NCI-H1048 (cell line): ENCODE measurements around the gene CNTN4.
"Not testable (repeated sequence)": the region's sequence is repeated elsewhere in the genome, so short reads cannot be mapped to it uniquely, and the experiment has no call there.

Experiments used
- DNase-seq: peaks from one replicate; lab custom pipeline; 2025; lab: John Stamatoyannopoulos, UW

CNTN4 gene

GRCh38 chr3:2792432-2792831 is 693.8 kb downstream of the CNTN4 start:
- DNase-seq = no peak

DNA sequence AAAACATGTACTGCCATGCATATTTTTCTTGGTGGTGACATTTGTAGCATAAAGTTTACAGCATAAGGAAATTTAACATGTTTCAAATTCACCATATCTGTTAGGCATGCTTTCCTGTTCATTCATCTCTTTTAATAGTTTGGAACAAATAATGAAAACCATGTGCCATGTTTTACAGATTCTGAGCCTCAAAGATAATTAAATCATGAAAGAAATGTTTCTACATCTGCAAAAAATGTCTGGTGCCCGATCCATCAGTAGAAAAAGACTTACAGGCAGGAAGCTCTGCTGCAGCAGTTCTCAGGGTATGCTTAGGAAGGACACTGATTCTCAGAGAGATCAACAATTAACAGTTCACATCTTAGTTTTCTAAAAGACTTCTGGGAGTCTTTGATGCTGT is 695.3 kb downstream of the CNTN4 start:
- DNase-seq = no peak

DNA sequence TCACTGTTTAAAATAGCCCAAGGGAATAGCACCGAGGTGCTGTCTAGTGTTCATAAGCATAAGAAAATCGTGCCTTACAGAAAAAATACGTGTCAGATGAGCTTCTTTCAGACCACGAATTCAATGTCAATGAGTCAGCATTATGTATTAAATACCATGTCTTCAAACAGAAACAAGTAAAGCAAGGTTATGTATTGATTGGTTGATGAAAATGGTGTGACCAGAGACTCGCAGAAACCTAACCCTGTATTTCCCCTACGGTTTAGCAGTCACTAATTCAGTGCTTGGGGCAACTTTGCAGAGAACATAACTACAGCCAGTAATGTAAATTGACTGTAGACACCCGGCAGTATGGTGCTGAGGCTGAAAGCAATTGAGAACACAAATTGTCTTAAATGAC is 703.8 kb downstream of the CNTN4 start:
- no peak for DNase-seq

GRCh38 chr3:2807514-2807913 is 708.8 kb downstream of the CNTN4 start:
- no peak for DNase-seq

- no peak for DNase-seq
Measured at GRCh38 chr3:2810723-2811122, 712.1 kb downstream of the CNTN4 start.

DNA sequence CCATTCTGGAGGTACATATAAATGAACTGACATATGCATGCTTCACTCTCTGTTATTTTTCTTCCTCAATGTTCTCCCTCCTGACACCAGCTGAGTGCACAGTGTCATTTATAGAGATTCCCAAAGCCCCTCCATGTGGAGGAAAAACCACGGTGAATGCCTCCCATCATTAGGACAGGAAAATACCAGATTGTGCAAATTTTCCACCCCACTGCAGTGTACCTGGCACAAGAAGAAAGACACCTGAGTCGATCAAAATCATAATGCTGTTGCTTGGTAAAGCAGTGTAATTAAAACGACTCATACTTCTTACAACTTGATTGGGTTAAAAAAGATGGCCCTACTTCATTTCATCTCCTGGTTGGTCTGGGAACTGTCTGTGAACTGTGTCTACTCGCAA is 720.9 kb downstream of the CNTN4 start:
- no peak for DNase-seq

DNA sequence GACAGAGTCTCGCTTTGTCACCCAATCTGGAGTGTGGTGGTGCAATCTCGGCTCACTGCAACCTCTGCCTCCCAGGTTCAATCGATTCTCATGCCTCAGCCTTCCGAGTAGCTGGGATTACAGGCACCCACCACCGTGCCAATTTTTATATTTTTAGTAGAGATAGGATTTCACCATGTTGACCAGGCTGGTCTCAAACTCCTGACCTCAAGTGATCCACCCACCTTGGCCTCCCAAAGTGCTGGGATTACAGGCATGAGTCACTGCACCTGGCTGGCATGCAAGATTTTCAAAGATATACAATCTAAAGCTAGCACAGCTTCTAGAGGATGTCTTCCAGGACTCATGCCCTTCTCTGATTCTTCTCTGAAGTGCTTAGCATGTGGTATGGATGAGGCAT is 722.3 kb downstream of the CNTN4 start:
- DNase-seq = not testable (repeated sequence)

GRCh38 chr3:2822611-2823010 is 723.9 kb downstream of the CNTN4 start:
- DNase-seq = no peak

DNA sequence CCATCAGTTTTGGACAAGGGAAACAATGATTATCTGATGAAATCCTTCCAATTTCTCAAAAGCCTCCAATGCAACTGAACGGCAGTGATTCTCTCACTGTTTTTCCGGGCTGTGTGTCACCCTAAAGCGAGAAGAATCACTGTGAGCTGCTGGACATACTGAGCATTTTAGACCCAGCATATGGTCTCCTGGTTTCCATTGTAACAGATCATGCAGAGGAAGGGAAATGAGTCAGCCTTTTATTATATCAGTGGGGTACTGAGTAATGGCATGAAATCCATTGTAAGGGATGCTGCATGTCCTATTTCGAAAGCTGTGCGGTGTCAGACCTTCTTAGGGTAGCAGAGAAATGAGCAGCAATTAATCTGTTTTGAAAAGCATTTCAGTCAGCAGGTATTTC is 724.4 kb downstream of the CNTN4 start:
- no peak for DNase-seq

GRCh38 chr3:2823437-2824211 is 725.0 kb downstream of the CNTN4 start:
- DNase-seq = no peak

GRCh38 chr3:2826036-2826435 is 727.4 kb downstream of the CNTN4 start:
- DNase-seq = no peak

DNA sequence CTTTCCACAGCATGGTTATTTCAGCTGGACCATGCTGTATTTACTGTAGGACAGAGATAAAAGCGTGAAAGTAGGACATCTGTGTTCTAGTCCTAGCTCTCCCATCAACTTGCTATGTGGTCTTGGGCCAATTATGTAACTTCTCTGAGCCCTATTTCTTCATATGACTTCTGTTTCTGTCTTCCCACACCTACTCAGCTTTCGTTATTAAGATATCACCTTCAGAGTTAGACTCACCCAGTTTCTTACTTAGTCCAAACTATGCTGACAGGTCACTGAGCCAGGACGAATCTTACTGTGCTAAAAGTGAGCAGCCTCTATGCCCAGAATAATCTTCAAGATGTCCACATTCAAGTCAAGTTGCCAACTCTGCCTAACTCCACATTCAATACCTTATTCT is 727.8 kb downstream of the CNTN4 start:
- no peak for DNase-seq

GRCh38 chr3:2837239-2837638 is 738.6 kb downstream of the CNTN4 start:
- no peak for DNase-seq

DNA sequence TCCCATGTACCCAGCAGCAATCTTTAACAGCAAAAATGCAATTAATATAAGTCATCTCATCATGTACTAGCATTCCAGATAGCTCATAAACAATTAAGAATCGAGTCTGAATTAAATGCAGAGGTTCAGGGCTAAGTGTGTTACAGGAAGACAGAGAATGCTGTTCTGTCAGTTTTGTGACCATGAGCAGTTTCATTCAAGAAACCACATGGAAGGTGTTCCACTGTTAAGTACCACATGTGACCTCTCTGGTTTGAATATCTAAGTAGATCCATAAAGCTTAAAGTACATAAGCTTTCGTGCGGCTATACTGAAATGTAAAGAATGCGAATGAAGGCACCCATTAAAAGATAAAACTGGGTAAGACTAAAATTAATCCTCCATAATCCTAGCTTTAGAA is 739.2 kb downstream of the CNTN4 start:
- no peak for DNase-seq

GRCh38 chr3:2838546-2839157 is 740.0 kb downstream of the CNTN4 start:
- DNase-seq = no peak

DNA sequence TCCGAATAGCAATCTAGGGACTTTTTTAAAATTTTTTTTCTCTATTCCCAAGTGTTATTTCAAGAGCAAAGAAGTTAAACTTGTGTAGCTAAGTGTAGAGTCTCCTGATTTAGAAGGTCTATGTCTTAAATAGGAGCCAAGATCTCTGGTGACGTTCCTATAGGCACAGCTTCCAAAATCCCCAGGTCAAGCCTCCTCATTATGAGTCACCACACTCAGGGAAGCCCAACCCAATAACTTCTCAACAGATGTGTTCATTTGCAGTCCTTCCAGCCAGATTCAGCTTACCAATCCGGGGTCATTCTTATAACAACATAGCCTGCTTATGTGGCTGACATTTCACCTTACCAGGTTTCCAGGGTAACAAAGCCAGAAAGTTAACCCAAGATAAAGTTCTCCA is 741.2 kb downstream of the CNTN4 start:
- DNase-seq = no peak

GRCh38 chr3:2847062-2847841 is 748.6 kb downstream of the CNTN4 start:
- no peak for DNase-seq

- no peak for DNase-seq
Measured at GRCh38 chr3:2849092-2849491, 750.4 kb downstream of the CNTN4 start.

DNA sequence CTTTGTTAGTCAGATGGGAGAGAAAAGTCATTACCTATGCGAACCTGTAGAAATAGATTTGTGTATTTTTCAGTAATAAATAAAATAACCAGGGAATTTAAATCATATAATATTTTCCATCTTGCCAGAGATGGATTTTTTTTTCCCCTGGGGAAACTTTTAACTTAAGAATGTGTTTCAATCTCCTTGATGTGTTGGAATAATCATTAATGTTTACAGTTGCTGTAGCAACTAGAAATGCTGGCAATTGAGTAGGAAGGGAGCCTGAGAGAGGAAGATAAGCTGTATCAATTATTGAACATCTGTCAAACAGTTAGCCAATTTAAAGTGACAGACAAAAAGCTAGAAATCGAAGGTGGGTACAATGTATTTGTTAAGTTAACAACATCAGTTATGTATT is 752.0 kb downstream of the CNTN4 start:
- DNase-seq = no peak

- DNase-seq = no peak
Measured at GRCh38 chr3:2851361-2851760, 752.7 kb downstream of the CNTN4 start.

GRCh38 chr3:2851835-2852234 is 753.2 kb downstream of the CNTN4 start:
- DNase-seq = no peak

DNA sequence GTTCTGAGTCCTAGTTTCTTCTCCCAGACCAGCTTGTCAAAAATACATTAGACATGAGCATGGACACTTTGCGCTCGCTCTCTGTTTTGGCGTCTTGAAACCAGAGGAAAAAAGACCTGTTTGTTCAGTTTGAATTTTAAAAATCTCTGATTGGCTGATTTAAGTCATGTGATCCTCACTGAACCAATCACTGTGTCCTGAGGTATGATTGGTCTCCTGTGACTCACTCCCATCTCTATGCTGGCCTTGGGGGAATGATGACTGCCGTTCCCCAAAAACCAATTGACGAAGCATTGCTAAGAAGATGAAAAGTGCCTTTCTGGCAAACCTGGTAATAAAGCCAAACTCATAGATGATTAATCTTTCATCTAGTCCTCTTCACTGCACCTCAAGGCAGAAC is 755.0 kb downstream of the CNTN4 start:
- DNase-seq = no peak
